GM19468 (cell line): Measurements from ENCODE around the gene NOTCH1.

ENCODE experiments used
- ATAC-seq: cut with Tn5 transposase; IDR thresholded peaks from one replicate; pipeline ENCODE4 v1.9.1; 2021; ENCODE audit warnings: mild to moderate bottlenecking, moderate library complexity, moderate number of reproducible peaks; ENCODE audit not compliant: unreplicated experiment; ENCODE audit errors: extremely low read depth

Gene NOTCH1

DNA sequence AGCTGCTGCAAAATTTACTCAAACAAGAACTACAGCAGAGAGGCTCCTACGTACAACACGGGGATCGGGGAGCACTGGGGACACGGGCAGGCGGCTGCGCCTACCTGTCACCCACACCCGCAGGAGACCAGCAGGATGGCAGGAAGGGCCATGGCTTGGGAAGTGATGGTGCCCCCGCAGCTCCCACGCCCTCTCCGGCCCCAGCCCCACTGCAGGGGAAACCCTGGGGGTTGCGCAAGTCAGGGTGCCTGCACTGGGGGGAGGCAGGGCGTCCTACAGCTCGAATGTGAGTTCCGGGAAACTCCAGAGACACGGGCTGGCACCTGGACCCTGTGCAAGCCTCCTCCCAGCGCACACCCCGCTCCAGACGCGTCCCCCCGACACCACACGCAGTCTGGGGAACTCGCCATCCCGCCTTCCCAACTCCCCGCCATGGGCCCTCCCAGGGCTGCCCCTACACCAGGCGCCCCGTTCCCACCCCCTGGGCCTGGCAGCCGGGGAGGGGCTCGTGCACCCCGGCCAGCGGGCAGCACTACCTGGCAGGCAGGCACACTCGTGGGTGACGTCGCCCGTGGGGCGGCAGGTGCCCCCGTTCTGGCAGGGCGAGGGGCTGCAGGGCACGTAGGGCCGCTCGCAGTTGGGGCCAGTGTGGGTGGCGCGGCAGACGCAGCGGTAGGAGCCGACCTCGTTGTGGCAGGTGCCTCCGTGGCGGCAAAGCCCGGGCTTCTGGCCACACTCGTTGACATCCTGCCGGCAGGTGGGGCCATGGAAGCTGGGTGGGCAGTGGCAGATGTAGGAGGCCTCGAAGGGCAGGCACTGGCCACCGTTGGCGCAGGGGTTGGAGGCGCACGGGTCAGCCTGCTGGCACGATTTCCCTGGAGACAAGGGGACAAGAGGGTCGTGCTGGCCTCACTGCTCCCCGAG lies 23.3 kb downstream of the NOTCH1 start:
- no peak for ATAC-seq

DNA sequence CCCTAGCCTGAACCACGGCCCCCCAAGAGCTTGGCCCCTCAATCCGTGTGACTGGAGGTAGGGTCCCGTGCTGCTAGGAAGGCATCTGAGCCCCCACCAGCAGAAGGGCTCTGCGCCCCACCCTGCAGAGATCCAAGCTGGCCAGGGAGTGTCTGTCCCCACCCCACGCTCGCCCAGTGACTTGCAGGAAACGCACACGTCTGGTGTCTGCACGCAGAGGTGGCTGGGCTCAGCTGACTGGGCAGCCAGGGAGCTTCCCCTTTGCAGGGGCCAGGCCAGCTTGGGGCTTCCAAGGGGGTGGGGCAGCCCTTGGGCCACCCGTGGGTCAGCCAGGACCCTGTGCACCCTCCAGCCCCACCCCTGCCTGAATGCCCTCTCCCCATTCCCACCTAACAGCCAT lies 24.3 kb downstream of the NOTCH1 start:
- no peak for ATAC-seq

GRCh38 chr9:136520053-136520540 lies 25.8 kb downstream of the NOTCH1 start:
- no peak for ATAC-seq

GRCh38 chr9:136519263-136520052 lies 26.4 kb downstream of the NOTCH1 start:
- no peak for ATAC-seq

- no peak for ATAC-seq
These were observed 27.2 kb downstream of the NOTCH1 start for GRCh38 chr9:136518623-136519022.

DNA sequence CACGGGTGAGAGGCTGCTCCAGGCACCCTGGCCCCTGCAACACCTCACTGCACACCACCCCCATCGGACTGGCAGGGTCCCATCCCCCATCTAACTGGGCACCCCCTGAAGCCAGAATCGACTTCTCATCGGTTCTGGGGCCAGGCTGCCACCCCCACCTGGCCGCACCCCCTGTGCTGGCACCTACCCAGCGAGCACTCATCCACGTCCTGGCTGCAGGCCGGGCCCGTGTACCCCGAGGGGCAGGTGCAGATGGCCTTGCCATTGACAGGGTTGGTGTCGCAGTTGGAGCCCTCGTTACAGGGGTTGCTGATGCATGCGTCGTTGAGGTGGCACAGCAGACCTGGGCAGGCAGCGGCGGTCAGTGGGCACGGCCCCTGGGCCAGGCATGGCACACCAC lies 27.9 kb downstream of the NOTCH1 start:
- no peak for ATAC-seq

- no peak for ATAC-seq
These were observed 28.7 kb downstream of the NOTCH1 start for GRCh38 chr9:136517012-136517743.

- no peak for ATAC-seq
These were observed 29.6 kb downstream of the NOTCH1 start for GRCh38 chr9:136516191-136516654.

DNA sequence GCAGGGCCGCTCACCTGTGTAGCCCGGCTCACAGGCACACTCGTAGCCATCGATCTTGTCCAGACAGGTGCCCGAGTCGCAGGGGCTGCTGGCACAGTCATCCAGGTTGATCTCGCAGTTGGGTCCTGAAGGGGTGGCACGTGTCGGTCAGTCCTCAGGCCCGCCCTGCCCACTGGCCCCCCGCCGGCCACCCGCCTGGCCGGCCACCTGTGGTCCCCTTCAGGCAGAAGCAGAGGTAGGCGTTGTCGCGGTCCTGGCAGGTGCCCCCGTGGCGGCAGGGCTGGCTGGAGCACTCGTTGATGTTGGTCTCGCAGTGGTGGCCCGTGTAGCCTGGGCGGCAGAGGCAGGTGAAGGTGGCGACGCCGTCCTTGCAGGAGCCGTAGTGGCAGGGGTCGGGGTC lies 30.6 kb downstream of the NOTCH1 start:
- ATAC-seq: no peak

- ATAC-seq: no peak
These were observed 31.7 kb downstream of the NOTCH1 start for GRCh38 chr9:136514022-136514714.

- no peak for ATAC-seq
These were observed 32.7 kb downstream of the NOTCH1 start for GRCh38 chr9:136513191-136513590.

DNA sequence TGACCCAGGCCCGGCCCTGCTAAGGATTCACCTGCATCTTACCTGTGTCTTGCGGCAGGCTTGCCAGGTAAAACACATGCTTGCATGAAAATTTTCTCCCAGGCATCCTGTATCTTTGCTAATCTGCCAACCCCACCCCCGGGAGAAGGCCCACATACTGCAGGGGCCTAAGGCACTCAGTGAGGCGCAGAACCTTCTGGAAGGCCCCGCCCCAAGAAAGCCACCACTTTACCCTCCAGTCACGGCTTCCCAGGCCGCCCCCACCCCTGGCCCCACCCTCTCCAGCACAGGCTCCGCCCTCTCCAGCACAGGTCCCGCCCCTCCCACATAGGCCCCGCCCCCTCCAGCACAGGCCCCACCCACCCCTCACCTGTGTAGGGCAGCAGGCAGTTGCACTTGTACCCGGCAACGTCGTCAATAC lies 33.2 kb downstream of the NOTCH1 start:
- ATAC-seq: no peak

DNA sequence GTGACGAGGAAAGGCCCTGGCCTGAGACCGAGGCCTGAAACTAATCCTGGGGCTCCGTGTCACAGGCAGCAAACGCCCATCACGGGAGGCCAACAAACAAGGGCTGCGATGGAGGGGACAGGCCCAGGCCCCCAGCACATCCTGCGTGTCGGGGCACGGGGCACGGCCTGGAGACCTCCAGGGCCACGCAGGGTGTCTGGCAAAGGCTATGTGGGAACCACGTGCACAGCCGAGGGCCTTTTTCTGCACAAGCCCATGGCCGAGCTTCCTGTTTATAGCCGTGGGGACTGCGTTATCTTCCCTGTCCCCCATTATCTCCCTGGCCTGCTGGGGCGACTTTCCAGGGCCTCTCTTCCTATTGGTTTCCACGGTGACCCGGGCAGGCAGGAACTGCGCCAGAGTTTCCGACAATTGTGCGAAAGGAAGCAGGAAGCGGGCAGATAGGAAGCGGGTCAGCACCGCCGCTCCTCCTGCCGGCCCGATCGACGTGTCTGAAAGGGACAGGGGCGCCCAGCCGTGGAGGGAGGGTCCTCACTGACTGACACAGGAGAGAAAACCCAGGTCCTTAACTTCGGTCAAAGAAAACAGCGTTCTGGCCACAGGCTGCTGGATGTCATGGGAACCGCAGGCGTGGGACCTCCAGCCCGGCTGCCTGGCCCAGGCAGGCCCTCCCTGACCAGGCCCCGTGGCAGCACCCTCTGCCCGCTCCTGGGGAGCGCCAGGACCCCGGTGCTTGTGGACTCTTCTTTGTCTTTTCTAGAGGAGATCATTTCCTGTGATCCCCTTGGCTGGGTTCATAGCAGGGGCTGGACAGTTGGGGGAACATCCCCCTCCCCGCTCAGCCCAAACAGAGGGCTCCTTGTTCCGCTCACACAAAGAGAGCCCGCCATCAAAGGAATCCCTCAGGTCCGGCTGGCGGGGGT lies 33.9 kb downstream of the NOTCH1 start:
- no peak for ATAC-seq

DNA sequence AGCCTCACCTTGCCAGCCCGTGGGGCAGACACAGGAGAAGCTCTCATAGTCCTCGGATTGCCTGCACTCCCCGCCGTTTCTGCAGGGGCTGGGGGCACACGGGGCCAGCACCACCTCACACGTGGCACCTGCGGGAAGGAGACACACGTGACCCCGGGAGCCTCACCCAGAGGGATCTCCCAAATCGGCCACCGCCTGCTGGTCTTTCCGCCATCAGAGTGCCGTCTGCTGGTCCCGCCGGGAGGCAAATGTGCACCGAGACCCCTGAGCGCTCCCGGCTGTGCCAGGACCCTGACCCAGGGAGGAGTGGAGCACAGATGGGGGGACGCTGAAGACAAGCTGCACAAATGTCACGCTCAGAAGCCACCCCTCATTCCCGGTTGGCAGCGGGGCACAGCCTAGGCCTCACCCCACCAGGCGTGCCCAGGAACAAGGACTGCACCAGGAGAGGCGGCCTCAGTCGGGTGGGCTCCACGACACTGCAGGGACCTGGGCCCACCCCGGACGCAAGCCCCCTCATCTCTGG lies 34.6 kb downstream of the NOTCH1 start:
- ATAC-seq: no peak

DNA sequence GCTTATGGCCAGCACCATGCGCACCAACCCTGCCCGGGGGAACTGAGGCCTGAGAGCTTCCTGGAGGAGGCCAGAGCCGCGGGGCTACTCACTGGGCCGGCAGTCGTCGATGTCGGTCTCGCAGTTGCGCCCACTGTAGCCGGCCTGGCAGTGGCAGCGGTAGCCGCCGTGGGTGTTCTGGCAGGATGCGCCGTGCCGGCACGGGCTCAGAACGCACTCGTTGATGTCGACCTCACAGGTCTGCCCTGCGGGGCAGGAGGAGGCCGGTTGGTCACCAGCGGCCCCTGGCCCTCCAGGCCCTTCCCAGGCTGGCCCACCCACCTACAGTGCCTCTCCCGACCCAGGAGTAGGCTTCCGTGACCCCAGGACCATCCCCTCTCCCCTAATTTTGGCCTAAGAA lies 35.3 kb downstream of the NOTCH1 start:
- ATAC-seq: no peak

GRCh38 chr9:136509549-136509948 lies 36.3 kb downstream of the NOTCH1 start:
- no peak for ATAC-seq

DNA sequence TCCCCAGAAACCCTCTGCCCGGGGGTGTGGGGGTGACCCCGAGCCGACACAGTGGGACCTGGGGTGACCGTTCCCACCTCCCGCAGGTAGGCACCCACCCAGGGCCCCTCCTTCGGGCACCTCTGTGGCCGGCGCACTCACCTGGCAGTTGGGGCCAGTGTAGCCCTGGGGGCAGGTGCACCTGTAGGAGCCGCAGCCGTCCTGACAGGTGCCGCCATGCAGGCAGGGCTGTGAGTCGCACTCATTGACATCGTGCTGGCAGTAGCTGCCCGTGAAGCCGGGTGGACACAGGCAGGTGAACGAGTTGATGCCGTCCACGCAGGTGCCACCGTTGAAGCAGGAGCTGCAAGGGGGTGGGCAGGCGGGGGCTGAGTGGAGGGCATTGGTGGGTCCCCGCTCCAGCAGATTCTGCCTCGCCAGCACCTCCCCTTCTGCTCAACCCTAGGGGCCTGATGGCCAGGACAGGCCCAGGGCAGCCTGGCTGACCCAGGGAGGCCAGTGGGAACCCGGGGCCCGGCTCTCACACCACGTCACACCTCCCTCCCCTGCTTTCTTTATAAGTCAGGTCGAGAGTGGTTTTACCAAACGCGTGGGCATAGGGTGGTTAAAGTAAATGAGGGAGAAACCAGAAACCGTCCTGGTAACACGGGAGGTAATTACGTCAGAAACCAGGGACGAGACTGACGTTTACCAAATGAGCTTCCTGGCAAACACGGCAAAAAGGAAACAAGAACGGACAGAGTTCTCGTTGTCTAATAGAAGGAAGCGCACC lies 36.9 kb downstream of the NOTCH1 start:
- no peak for ATAC-seq

DNA sequence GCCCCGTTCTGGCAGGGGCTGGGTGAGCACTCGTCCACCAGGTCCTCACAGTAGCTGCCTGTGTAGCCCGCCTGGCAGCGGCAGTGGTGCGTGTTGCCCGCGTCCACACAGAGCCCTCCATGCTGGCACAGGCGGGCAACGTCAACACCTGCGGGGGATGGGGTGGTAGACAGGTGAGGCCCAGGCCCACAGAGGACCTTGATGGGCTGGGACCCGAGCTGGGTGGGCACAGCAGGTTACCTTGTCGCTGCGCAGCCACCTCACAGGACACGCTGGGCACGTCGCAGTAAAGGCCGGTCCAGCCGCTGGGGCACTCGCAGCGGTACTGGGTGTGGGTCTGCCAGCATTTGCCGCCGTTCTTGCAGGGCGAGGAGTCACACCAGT lies 37.9 kb downstream of the NOTCH1 start:
- ATAC-seq: no peak
